K562 (cell line): ENCODE measurements around the gene PSMB2. TPM values are rescaled to one million over a fixed set of nuclear protein-coding genes. Genes with fewer than 3 reads are reported as not detected.

Experiments used
- ADNP ChIP-seq: fragments of 200-800 bp; sonication (Bioruptor generic); IDR thresholded peaks from 2 replicates; pipeline ENCODE4 v1.6.1; 2016; ENCODE audit warnings: missing genetic modification characterization, missing compliant biosample characterization
- ARNT ChIP-seq, 2 experiments: fragments of 450-650 bp; IDR thresholded peaks; 2 replicates each; pipeline ENCODE4 v1.6.1; 2016; ENCODE audit warnings: mild to moderate bottlenecking in 1 of 2
- ATF3 ChIP-seq, 2 experiments: fragments of 450-650 bp in 1 of 2; sonication (generic) in 1 of 2; formaldehyde crosslinking in 1 of 2; IDR thresholded peaks in 1 of 2; conservative IDR thresholded peaks in 1 of 2; 2 replicates each; pipeline versions ENCODE4 v1.6.1 to v1.8.1; 2016 to 2023; ENCODE audit warnings: mild to moderate bottlenecking in 2 of 2, moderate library complexity in 2 of 2, inconsistent platforms in 1 of 2, missing genetic modification reagents in 1 of 2
- ATF7 ChIP-seq: fragments of 450-650 bp; IDR thresholded peaks from 2 replicates; pipeline ENCODE4 v1.7.1; 2014; ENCODE audit warnings: mild to moderate bottlenecking, moderate library complexity
- CBX8 ChIP-seq: fragments of 200-600 bp; sonication (generic); IDR thresholded peaks from 2 replicates; pipeline ENCODE4 v1.6.1; 2012; ENCODE audit warnings: borderline replicate concordance, mixed run types, low read depth, mild to moderate bottlenecking, moderate library complexity, mixed read lengths, low read length, control low read depth, inconsistent platforms; ENCODE audit not compliant: poor library complexity, severe bottlenecking; ENCODE audit errors: extremely low read depth
- CEBPG ChIP-seq, 3 experiments: fragments of 200-800 bp in 1 of 3; sonication (Bioruptor generic) in 1 of 3; sonication (generic) in 1 of 3; formaldehyde crosslinking in 1 of 3; IDR thresholded peaks in 2 of 3; conservative IDR thresholded peaks in 1 of 3; 2 replicates each; pipeline versions ENCODE4 v1.6.1 to v1.8.0; 2016 to 2022; ENCODE audit warnings: missing compliant biosample characterization in 2 of 3, missing genetic modification characterization in 2 of 3, mild to moderate bottlenecking in 1 of 3, missing genetic modification reagents in 1 of 3
- CEBPZ ChIP-seq: fragments of 150-350 bp; IDR thresholded peaks from 2 replicates; pipeline ENCODE4 v1.6.1; 2014; ENCODE audit warnings: low read depth, mild to moderate bottlenecking, low read length, borderline replicate concordance
- CTBP1 ChIP-seq: fragments of 450-650 bp; IDR thresholded peaks from 2 replicates; pipeline ENCODE4 v1.6.1; 2016; ENCODE audit warnings: borderline replicate concordance
- ELK3 ChIP-seq: fragments of 450-650 bp; formaldehyde crosslinking; IDR thresholded peaks from 2 replicates; pipeline ENCODE4 v1.4.0; 2020; ENCODE audit warnings: mild to moderate bottlenecking
- GABPB1 ChIP-seq: sonication (generic); formaldehyde crosslinking; IDR thresholded peaks from 2 replicates; pipeline ENCODE4 v1.8.0; 2022; ENCODE audit warnings: mild to moderate bottlenecking, missing genetic modification reagents
- ID3 ChIP-seq, 2 experiments: fragments of 250-450 bp in 1 of 2; fragments of 450-650 bp in 1 of 2; sonication (Bioruptor Pico) in 1 of 2; IDR thresholded peaks; 2 replicates each; pipeline versions ENCODE4 v1.6.1 to v1.8.0; 2016 to 2021; ENCODE audit warnings: mild to moderate bottlenecking in 2 of 2, moderate library complexity in 2 of 2, missing compliant biosample characterization in 1 of 2, missing genetic modification characterization in 1 of 2
- IRF1 ChIP-seq: sonication (generic); formaldehyde crosslinking; IDR thresholded peaks from 2 replicates; pipeline ENCODE4 v1.8.0; 2022; ENCODE audit warnings: missing genetic modification reagents, mild to moderate bottlenecking, borderline replicate concordance
- KLF16 ChIP-seq: IDR thresholded peaks from 2 replicates; pipeline ENCODE4 v1.6.1; 2016; ENCODE audit warnings: antibody characterized with exemption
- MBD2 ChIP-seq: sonication (generic); IDR thresholded peaks from 2 replicates; pipeline ENCODE4 v1.6.1; 2016; ENCODE audit warnings: low read depth, borderline replicate concordance
- MTA1 ChIP-seq: fragments of 450-650 bp; IDR thresholded peaks from 2 replicates; pipeline ENCODE4 v1.6.1; 2017; ENCODE audit warnings: borderline replicate concordance
- RNF2 ChIP-seq: sonication (generic); IDR thresholded peaks from 2 replicates; pipeline ENCODE4 v1.6.1; 2016
- SMARCE1 ChIP-seq: fragments of 450-650 bp; IDR thresholded peaks from 2 replicates; pipeline ENCODE4 v1.7.1; 2016; ENCODE audit warnings: mild to moderate bottlenecking
- TCF15 ChIP-seq: fragments of 250-450 bp; sonication (Bioruptor Pico); IDR thresholded peaks from 2 replicates; pipeline ENCODE4 v1.8.0; 2022; ENCODE audit warnings: moderate library complexity, mild to moderate bottlenecking, inconsistent platforms
- ZEB2 ChIP-seq: fragments of 450-650 bp; IDR thresholded peaks from 2 replicates; pipeline ENCODE4 v1.6.1; 2016
- ZNF707 ChIP-seq: fragments of 250-450 bp; sonication (Bioruptor Pico); conservative IDR thresholded peaks from 2 replicates; pipeline ENCODE4 v1.8.0; 2022; ENCODE audit warnings: inconsistent platforms, mild to moderate bottlenecking, moderate library complexity
- polyA plus RNA-seq, 8 experiments: library from polyadenylated mRNA; depleted of rRNA in 4 of 8; stranded (reverse) in 5 of 8; unstranded in 3 of 8; fragments of >200 nt; fragmentation: Nextera tagmentation in 2 of 8; fragmentation: Illumina TruSeq in 1 of 8; extraction: Ambion mirVana in 2 of 8; extraction: Trizol in 1 of 8; gene quantifications; 2 replicates each; pipeline versions ENCODE4 v1.2.1 to v1.2.3, GENCODE V29; 2011 to 2014; ENCODE audit warnings: inconsistent platforms in 1 of 8, missing spikeins in 1 of 8
- total RNA-seq, 7 experiments: library from RNA; depleted of rRNA in 6 of 7; stranded (reverse); fragments of >200 nt in 6 of 7; fragmentation: Illumina TruSeq in 2 of 7; extraction: Trizol in 2 of 7; gene quantifications; 2 replicates each; pipeline versions ENCODE4 v1.2.1 to v1.2.3, GENCODE V29; 2011 to 2021; ENCODE audit warnings: low replicate concordance in 1 of 7

The PSMB2 gene
- total and polyA plus RNA-seq, 9 of the 15 experiments (the other 6 are each of a cell fraction or from before 2014, with no cell fraction given): 71.7 to 543 (median 165) TPM

- TF ChIP-seq RNF2 (no peak), ID3 (CRISPR knock-in tag; IDR thresholded peaks at IDR 0.05) (no peak), ID3 (tag; IDR thresholded peaks at IDR 0.05) (no peak), CBX8 (no peak), ADNP (peak; percentile 85), CEBPG (CRISPR knock-in tag; IDR thresholded peaks at IDR 0.05) (0 out of 2 replicates have a peak, but pooled peaks have one; percentile 23), CEBPG (tag; conservative IDR thresholded peaks at IDR 0.05 in 1 of 2, IDR thresholded peaks at IDR 0.05 in 1 of 2) (peak in 1 of 2 experiments; percentile 54; a peak in 1 of 4 replicates), ELK3 (CRISPR knock-in tag) (no peak), ATF3 (IDR thresholded peaks at IDR 0.05) (peak; percentile 87), ATF3 (CRISPR knock-in tag; conservative IDR thresholded peaks at IDR 0.05) (no peak), ARNT (IDR thresholded peaks at IDR 0.05) (no peak), ATF7 (0 out of 2 replicates have a peak, but pooled peaks have one; percentile 14), MBD2 (no peak), CTBP1 (peak; percentile 66; the same call in 1 of the 2 replicates), ZEB2 (peak; percentile 86; the same call in 1 of the 2 replicates), CEBPZ (no peak), KLF16 (no peak), GABPB1 (CRISPR knock-in tag) (no peak), ZNF707 (CRISPR knock-in tag) (no peak), IRF1 (no peak), SMARCE1 (peak; percentile 71; the same call in 1 of the 2 replicates), TCF15 (CRISPR knock-in tag) (no peak), MTA1 (0 out of 2 replicates have a peak, but pooled peaks have one; percentile 32)
Observed at GRCh38 chr1:35570589-35571137, 70.7 kb downstream of the PSMB2 start (continued).
